Astrocyte (in vitro differentiated cells and primary cell): Measurements from ENCODE around the gene TBC1D24.

ENCODE experiments used
- CTCF ChIP-seq: IDR thresholded peaks from 2 replicates; pipeline ENCODE4 v1.5.1; 2011; ENCODE audit warnings: low read depth, mild to moderate bottlenecking, inconsistent platforms, low read length, moderate library complexity; ENCODE audit not compliant: insufficient read depth
- EZH2 ChIP-seq: IDR thresholded peaks from 2 replicates; pipeline ENCODE4 v1.6.1; 2012; ENCODE audit warnings: mild to moderate bottlenecking, low read length, inconsistent platforms; ENCODE audit not compliant: insufficient read depth

- no peak for TF ChIP-seq EZH2
- no peak for TF ChIP-seq CTCF
Observed at GRCh38 chr16:2511996-2512734, 37.2 kb downstream of the TBC1D24 start.
